GM12878 (cell line): Measurements from ENCODE around the gene RAB24. TPM values are rescaled to one million over a fixed set of nuclear protein-coding genes. Genes with fewer than 3 reads are reported as not detected.

ENCODE experiments used
- CBX3 ChIP-seq: fragments of 200-600 bp; sonication (generic); IDR thresholded peaks from 2 replicates; pipeline ENCODE4 v1.6.1; 2016; ENCODE audit warnings: low read depth, borderline replicate concordance
- DPF2 ChIP-seq: fragments of 450-650 bp; IDR thresholded peaks from 2 replicates; pipeline ENCODE4 v1.6.1; 2017; ENCODE audit warnings: mild to moderate bottlenecking
- EED ChIP-seq: sonication (generic); IDR thresholded peaks from 2 replicates; pipeline ENCODE4 v1.6.1; 2016; ENCODE audit warnings: antibody characterized with exemption, low read depth
- IKZF1 ChIP-seq: fragments of 450-650 bp; conservative IDR thresholded peaks from 2 replicates; pipeline ENCODE4 v1.6.1; 2017; ENCODE audit warnings: antibody characterized with exemption, mild to moderate bottlenecking
- JUNB ChIP-seq: IDR thresholded peaks from 2 replicates; pipeline ENCODE4 v1.6.1; 2016; ENCODE audit warnings: antibody characterized with exemption, mild to moderate bottlenecking
- NR2F1 ChIP-seq: fragments of 450-650 bp; conservative IDR thresholded peaks from 2 replicates; pipeline ENCODE4 v1.6.1; 2017; ENCODE audit warnings: mild to moderate bottlenecking
- PAX8 ChIP-seq: fragments of 450-650 bp; IDR thresholded peaks from 2 replicates; pipeline ENCODE4 v1.6.1; 2017; ENCODE audit warnings: mild to moderate bottlenecking, moderate library complexity
- POU2F2 ChIP-seq: IDR thresholded peaks from 3 replicates; pipeline ENCODE4 v1.6.1; 2011; ENCODE audit warnings: low read depth, mild to moderate bottlenecking, low read length, borderline replicate concordance
- RAD51 ChIP-seq: fragments of 450-650 bp; IDR thresholded peaks from 2 replicates; pipeline ENCODE4 v1.6.1; 2016; ENCODE audit warnings: moderate library complexity, mild to moderate bottlenecking, inconsistent platforms
- RELA ChIP-seq: fragments of 450-650 bp; IDR thresholded peaks from 2 replicates; pipeline ENCODE4 v1.8.0; 2014; ENCODE audit warnings: borderline replicate concordance; ENCODE audit not compliant: partially characterized antibody
- REST ChIP-seq: IDR thresholded peaks from 2 replicates; pipeline ENCODE4 v1.6.1; 2012; ENCODE audit warnings: mild to moderate bottlenecking, low read depth, low read length
- SIX5 ChIP-seq: IDR thresholded peaks from 2 replicates; pipeline ENCODE4 v1.6.1; 2011; ENCODE audit warnings: mild to moderate bottlenecking, low read depth, low read length, moderate library complexity; ENCODE audit not compliant: severe bottlenecking
- SMARCA5 ChIP-seq: fragments of 450-650 bp; IDR thresholded peaks from 2 replicates; pipeline ENCODE4 v1.6.1; 2017; ENCODE audit warnings: mild to moderate bottlenecking
- SP1 ChIP-seq: IDR thresholded peaks from one replicate; pipeline ENCODE4 v1.6.1; 2011; ENCODE audit warnings: low read depth, low read length
- STAT3 ChIP-seq: IDR thresholded peaks from 2 replicates; pipeline ENCODE4 v1.6.1; 2011; ENCODE audit warnings: low read depth, low read length, improper control_type of control experiment
- TBL1XR1 ChIP-seq: IDR thresholded peaks from 2 replicates; pipeline ENCODE4 v1.6.1; 2012; ENCODE audit warnings: low read depth, low read length, improper control_type of control experiment
- TCF12 ChIP-seq: IDR thresholded peaks from 2 replicates; pipeline ENCODE4 v1.6.1; 2011; ENCODE audit warnings: low read depth, mild to moderate bottlenecking, low read length
- USF2 ChIP-seq: IDR thresholded peaks from 2 replicates; pipeline ENCODE4 v1.6.1; 2011; ENCODE audit warnings: low read depth, low read length, improper control_type of control experiment, borderline replicate concordance
- ZNF207 ChIP-seq: fragments of 450-650 bp; IDR thresholded peaks from 2 replicates; pipeline ENCODE4 v1.6.1; 2014; ENCODE audit warnings: antibody characterized with exemption, mild to moderate bottlenecking, borderline replicate concordance
- polyA plus RNA-seq, 11 experiments: library from polyadenylated mRNA; depleted of rRNA in 4 of 11; unstranded in 6 of 11; stranded (reverse) in 5 of 11; fragments of >200 nt; fragmentation: Nextera tagmentation in 4 of 11; fragmentation: Illumina TruSeq in 1 of 11; extraction: Ambion mirVana in 4 of 11; extraction: Trizol in 1 of 11; gene quantifications; 1 replicate in 1 of 11; 2 replicates in 10 of 11; pipeline versions ENCODE4 v1.2.1 to v1.2.3, GENCODE V29; 2011 to 2016; ENCODE audit warnings: inconsistent platforms in 2 of 11, missing spikeins in 2 of 11, low read depth in 1 of 11
- total RNA-seq, 4 experiments: library from RNA; depleted of rRNA in 3 of 4; stranded (reverse); fragments of >200 nt in 3 of 4; fragmentation: Illumina TruSeq in 1 of 4; extraction: Trizol in 1 of 4; gene quantifications; 2 replicates each; pipeline versions ENCODE4 v1.2.1 to v1.2.3, GENCODE V29; 2013 to 2021
- TF ChIP-seq, protein P1 (sequence below): fragments of 450-650 bp; IDR thresholded peaks from 2 replicates; pipeline ENCODE4 v1.6.1; 2014; ENCODE audit warnings: mild to moderate bottlenecking
- TF ChIP-seq, protein P2 (sequence below): fragments of 450-650 bp; IDR thresholded peaks from 2 replicates; pipeline ENCODE4 v1.6.1; 2018; ENCODE audit warnings: mild to moderate bottlenecking, low read depth, moderate library complexity; ENCODE audit not compliant: partially characterized antibody
- TF ChIP-seq, protein P3 (sequence below): fragments of 450-650 bp; IDR thresholded peaks from 2 replicates; pipeline ENCODE4 v1.6.1; 2017; ENCODE audit warnings: low read depth, mild to moderate bottlenecking, moderate library complexity

RAB24 gene
- total and polyA plus RNA-seq, 10 of the 15 experiments (the other 5 are each of a cell fraction or from before 2014, with no cell fraction given) = 8.0 to 44.4 (median 24.4) TPM

DNA sequence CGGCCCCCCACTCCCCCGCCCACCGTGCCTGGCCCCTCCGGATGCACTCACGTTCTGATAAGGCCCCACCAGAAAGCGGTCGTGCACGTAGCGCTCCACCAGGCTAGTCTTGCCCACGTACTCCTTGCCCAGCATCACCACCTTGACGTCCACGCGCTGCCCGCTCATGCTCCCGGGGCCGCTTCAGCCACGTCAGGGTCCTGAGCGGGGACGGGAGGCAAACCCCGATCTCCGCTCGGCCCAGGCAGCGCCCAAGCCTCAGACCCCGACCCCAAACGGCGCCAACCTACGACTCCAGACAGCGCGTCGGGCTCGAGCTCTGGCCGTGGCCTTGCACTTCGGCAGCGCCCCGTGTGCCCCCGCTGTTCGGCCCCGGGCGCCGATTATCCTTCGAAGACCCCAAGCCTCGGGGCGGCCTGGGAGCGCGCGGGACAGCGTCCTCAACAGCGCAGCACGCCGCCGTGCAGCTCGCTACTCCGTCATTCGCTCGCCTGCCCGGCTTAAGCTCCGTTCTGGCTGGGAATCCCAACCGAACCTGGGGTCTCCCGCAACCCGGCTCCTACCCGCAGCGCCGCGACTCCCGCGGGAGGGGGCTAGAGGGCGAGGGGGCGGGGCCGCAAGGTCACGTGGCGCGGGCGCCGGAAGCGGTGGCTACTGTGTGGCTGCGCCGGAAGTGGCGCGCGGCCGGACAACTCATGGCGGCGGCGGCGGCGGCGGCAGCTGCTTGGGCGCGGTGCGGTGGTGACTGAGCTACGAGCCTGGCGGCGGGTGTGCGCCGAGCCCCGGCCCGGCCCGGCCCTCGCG is at the start of gene RAB24, which contains the start of gene PRELID1 (continued):
- TF ChIP-seq REST (no peak), IKZF1 (peak; percentile 71), SP1 (no peak), RELA (no peak), JUNB (no peak), DPF2 (peak; percentile 78), SMARCA5 (no peak; the same call in 1 of the 2 replicates), CBX3 (no peak), POU2F2 (no peak), SIX5 (no peak), STAT3 (no peak), NR2F1 (peak; percentile 57; the same call in 1 of the 2 replicates), ZNF207 (no peak), RAD51 (peak; percentile 78), USF2 (peak; percentile 82), TCF12 (no peak), TBL1XR1 (no peak), EED (0 out of 2 replicates have a peak, but pooled peaks have one; percentile 27), PAX8 (no peak)
- TF ChIP-seq, protein P1, sequence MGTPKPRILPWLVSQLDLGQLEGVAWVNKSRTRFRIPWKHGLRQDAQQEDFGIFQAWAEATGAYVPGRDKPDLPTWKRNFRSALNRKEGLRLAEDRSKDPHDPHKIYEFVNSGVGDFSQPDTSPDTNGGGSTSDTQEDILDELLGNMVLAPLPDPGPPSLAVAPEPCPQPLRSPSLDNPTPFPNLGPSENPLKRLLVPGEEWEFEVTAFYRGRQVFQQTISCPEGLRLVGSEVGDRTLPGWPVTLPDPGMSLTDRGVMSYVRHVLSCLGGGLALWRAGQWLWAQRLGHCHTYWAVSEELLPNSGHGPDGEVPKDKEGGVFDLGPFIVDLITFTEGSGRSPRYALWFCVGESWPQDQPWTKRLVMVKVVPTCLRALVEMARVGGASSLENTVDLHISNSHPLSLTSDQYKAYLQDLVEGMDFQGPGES = no peak
- TF ChIP-seq, protein P2, sequence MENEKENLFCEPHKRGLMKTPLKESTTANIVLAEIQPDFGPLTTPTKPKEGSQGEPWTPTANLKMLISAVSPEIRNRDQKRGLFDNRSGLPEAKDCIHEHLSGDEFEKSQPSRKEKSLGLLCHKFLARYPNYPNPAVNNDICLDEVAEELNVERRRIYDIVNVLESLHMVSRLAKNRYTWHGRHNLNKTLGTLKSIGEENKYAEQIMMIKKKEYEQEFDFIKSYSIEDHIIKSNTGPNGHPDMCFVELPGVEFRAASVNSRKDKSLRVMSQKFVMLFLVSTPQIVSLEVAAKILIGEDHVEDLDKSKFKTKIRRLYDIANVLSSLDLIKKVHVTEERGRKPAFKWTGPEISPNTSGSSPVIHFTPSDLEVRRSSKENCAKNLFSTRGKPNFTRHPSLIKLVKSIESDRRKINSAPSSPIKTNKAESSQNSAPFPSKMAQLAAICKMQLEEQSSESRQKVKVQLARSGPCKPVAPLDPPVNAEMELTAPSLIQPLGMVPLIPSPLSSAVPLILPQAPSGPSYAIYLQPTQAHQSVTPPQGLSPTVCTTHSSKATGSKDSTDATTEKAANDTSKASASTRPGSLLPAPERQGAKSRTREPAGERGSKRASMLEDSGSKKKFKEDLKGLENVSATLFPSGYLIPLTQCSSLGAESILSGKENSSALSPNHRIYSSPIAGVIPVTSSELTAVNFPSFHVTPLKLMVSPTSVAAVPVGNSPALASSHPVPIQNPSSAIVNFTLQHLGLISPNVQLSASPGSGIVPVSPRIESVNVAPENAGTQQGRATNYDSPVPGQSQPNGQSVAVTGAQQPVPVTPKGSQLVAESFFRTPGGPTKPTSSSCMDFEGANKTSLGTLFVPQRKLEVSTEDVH = no peak
- TF ChIP-seq, protein P3, sequence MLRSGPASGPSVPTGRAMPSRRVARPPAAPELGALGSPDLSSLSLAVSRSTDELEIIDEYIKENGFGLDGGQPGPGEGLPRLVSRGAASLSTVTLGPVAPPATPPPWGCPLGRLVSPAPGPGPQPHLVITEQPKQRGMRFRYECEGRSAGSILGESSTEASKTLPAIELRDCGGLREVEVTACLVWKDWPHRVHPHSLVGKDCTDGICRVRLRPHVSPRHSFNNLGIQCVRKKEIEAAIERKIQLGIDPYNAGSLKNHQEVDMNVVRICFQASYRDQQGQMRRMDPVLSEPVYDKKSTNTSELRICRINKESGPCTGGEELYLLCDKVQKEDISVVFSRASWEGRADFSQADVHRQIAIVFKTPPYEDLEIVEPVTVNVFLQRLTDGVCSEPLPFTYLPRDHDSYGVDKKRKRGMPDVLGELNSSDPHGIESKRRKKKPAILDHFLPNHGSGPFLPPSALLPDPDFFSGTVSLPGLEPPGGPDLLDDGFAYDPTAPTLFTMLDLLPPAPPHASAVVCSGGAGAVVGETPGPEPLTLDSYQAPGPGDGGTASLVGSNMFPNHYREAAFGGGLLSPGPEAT = no peak
